Suprapubic skin (tissue), 3 donors: ENCODE measurements around the gene ZNF593.

ENCODE experiments used
- POLR2A ChIP-seq, 2 donors: fragments of 450-650 bp; IDR thresholded peaks; one replicate each; pipeline ENCODE4 v1.6.1; 2017; ENCODE audit warnings: antibody characterized with exemption in 2 of 2, mild to moderate bottlenecking in 2 of 2, moderate library complexity in 2 of 2
- TF ChIP-seq, protein P1 (sequence below), 2 donors: fragments of 200-600 bp in 1 of 2; fragments of 450-650 bp in 1 of 2; sonication (generic) in 1 of 2; IDR thresholded peaks; one replicate each; pipeline ENCODE4 v1.5.1; 2016 to 2019; ENCODE audit warnings: antibody characterized with exemption in 2 of 2, mild to moderate bottlenecking in 1 of 2, moderate library complexity in 1 of 2

DNA sequence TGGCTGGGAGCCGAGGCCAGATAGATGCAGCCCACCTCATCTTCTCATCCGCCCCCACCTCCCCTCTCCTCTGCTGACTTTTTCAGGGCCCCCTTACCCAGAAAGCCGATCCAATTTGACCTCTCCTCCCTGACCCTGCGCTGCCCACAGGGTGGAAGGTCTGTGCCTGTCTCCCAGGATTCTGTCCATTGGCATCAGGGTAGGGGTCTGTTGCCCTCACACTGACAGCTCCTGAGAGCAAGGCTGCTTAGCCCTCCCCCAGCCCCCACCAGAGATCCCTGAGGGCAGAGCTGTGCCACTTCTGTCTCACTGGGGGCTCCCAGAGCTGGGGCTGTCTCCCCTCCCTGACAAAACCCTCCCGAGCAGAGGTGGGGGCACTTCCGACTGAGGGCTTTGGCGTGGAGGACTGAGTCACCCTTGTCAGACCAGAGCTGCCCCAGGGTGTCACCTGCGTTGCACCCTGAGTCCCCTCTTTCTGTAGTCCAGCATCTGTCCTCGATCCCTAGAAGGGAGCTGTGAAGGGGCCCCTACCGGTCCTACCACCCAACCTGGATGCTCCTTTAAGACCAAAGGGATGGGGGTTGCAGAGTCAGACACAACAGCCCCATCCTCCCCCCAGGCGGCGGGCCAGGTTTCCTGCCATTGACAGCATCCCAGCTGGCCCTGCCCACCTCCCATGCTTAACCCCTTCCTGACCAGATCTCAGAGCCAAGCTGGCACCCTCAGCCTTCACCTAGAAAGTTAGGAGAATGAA lies 13.2 kb upstream of the ZNF593 start:
- TF ChIP-seq, protein P1, sequence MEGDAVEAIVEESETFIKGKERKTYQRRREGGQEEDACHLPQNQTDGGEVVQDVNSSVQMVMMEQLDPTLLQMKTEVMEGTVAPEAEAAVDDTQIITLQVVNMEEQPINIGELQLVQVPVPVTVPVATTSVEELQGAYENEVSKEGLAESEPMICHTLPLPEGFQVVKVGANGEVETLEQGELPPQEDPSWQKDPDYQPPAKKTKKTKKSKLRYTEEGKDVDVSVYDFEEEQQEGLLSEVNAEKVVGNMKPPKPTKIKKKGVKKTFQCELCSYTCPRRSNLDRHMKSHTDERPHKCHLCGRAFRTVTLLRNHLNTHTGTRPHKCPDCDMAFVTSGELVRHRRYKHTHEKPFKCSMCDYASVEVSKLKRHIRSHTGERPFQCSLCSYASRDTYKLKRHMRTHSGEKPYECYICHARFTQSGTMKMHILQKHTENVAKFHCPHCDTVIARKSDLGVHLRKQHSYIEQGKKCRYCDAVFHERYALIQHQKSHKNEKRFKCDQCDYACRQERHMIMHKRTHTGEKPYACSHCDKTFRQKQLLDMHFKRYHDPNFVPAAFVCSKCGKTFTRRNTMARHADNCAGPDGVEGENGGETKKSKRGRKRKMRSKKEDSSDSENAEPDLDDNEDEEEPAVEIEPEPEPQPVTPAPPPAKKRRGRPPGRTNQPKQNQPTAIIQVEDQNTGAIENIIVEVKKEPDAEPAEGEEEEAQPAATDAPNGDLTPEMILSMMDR (IDR thresholded peaks at IDR 0.05): no peak
- no peak for TF ChIP-seq POLR2A (IDR thresholded peaks at IDR 0.05)
